RCC 7860 (cell line): ENCODE data around the gene PEX13.

Source experiments
- DNase-seq: peaks from one replicate; pipeline ENCODE4 v3.0.0-alpha.2; 2015; ENCODE audit warnings: low spot score
- FAIRE-seq: peaks from 2 replicates; lab custom pipeline; 2012; peaks lifted over from hg19 to GRCh38; lab: Jason Lieb, UNC

The PEX13 gene

GRCh38 chr2:61065714-61066709 lies 48.5 kb downstream of the PEX13 start, which contains the start of gene SANBR:
Gene SANBR, plus strand, starts transcription at chr2:61065871. Its CDS starts 4,480 bp downstream, at chr2:61070351.
- DNase-seq (peak; percentile 86), FAIRE-seq (no peak)

GRCh38 chr2:61074100-61074499 lies 56.6 kb downstream of the PEX13 start:
- FAIRE-seq = no peak

GRCh38 chr2:61085883-61086282 lies 68.4 kb downstream of the PEX13 start:
- DNase-seq = no peak
- FAIRE-seq = no peak

More at GRCh38 chr2:61074100-61074499, 56.6 kb downstream of the PEX13 start:
- DNase-seq = no peak

- no peak for FAIRE-seq
- DNase-seq = no peak
These were observed 72.3 kb downstream of the PEX13 start for GRCh38 chr2:61089797-61090196.

GRCh38 chr2:61090386-61090921 lies 72.9 kb downstream of the PEX13 start:
- DNase-seq (no peak), FAIRE-seq (no peak)

- DNase-seq (no peak), FAIRE-seq (no peak)
These were observed 74.0 kb downstream of the PEX13 start for GRCh38 chr2:61091485-61091884.

- no peak for DNase-seq
- no peak for FAIRE-seq
These were observed 78.9 kb downstream of the PEX13 start for GRCh38 chr2:61096438-61096837.

- FAIRE-seq (no peak), DNase-seq (no peak)
These were observed 83.3 kb downstream of the PEX13 start for GRCh38 chr2:61100801-61101200.
